SJSA1 (cell line): ENCODE data around the gene LRRN2. TPM values are rescaled to one million over a fixed set of nuclear protein-coding genes. Genes with fewer than 3 reads are reported as not detected.
"Not testable (repeated sequence)": the region's sequence is repeated elsewhere in the genome, so short reads cannot be mapped to it uniquely, and the experiment has no call there.

ENCODE experiments used
- DNase-seq, 2 experiments: peaks; one replicate each; pipeline ENCODE4 v3.0.0-alpha.2; 2015 to 2020; ENCODE audit warnings: low spot score in 2 of 2, low read depth in 1 of 2
- H3K27ac ChIP-seq: fragments of 250-450 bp; sonication (Bioruptor Pico); 2 replicates; pipeline ENCODE4 v1.5.1; 2020; ENCODE audit warnings: mild to moderate bottlenecking, moderate library complexity
- H3K27me3 ChIP-seq: fragments of 250-450 bp; sonication (Bioruptor Pico); replicated peaks from 2 replicates; pipeline ENCODE4 v1.5.1; 2020; ENCODE audit warnings: mild to moderate bottlenecking, moderate library complexity
- H3K36me3 ChIP-seq: fragments of 250-450 bp; sonication (Bioruptor Pico); 2 replicates; pipeline ENCODE4 v1.5.1; 2020; ENCODE audit warnings: mild to moderate bottlenecking
- H3K4me1 ChIP-seq: fragments of 250-450 bp; sonication (Bioruptor Pico); replicated peaks from 2 replicates; pipeline ENCODE4 v1.6.1; 2021; ENCODE audit warnings: mild to moderate bottlenecking
- H3K4me3 ChIP-seq: fragments of 250-450 bp; sonication (Bioruptor Pico); 2 replicates; pipeline ENCODE4 v1.5.1; 2020; ENCODE audit warnings: mild to moderate bottlenecking
- H3K9me3 ChIP-seq: fragments of 250-450 bp; sonication (Bioruptor Pico); replicated peaks from 2 replicates; pipeline ENCODE4 v1.5.1; 2020; ENCODE audit warnings: mild to moderate bottlenecking
- total RNA-seq: library from RNA; depleted of rRNA; stranded (reverse); fragments of >200 nt; shearing (Covaris generic); gene quantifications from 2 replicates; pipeline ENCODE4 v1.2.3, GENCODE V29; 2014

LRRN2 gene
- total RNA-seq, 1 experiment from 2014 or later, result not detected

- Histone ChIP-seq H3K27ac (no peak overlapping the region), H3K4me1 (no peaks in the 10 kb centered on the region), H3K4me3 (no peak overlapping the region), H3K9me3 (no peaks in the 10 kb centered on the region), H3K36me3 (no peaks in the 10 kb centered on the region), H3K27me3 (peaks cover 29% of the 10 kb centered on the region)
- DNase-seq, result no peak
Observed at GRCh38 chr1:204692325-204692840, 6.8 kb upstream of the LRRN2 start.

- H3K36me3 ChIP-seq, DNase-seq, H3K27ac ChIP-seq, H3K4me1 ChIP-seq, H3K4me3 ChIP-seq, H3K9me3 ChIP-seq: not testable (repeated sequence)
- H3K27me3 ChIP-seq, result peaks cover 34% of the 10 kb centered on the region
Observed at GRCh38 chr1:204691328-204691730, 5.8 kb upstream of the LRRN2 start.

- no peak for DNase-seq
- H3K36me3 ChIP-seq, result no peaks in the 10 kb centered on the region
- no peak overlapping the region for H3K27ac ChIP-seq
- peaks cover 5% of the 10 kb centered on the region; the same call in 1 of the 2 replicates for H3K4me1 ChIP-seq
- H3K9me3 ChIP-seq, result no peaks in the 10 kb centered on the region
- peaks cover 50% of the 10 kb centered on the region for H3K27me3 ChIP-seq
- H3K4me3 ChIP-seq, result no peak overlapping the region
Observed at GRCh38 chr1:204688776-204689175, 3.2 kb upstream of the LRRN2 start.

GRCh38 chr1:204688007-204688406, 2.5 kb upstream of the LRRN2 start:
- peaks cover 5% of the 10 kb centered on the region; the same call in 1 of the 2 replicates for H3K4me1 ChIP-seq

GRCh38 chr1:204684571-204685235, 835 bp downstream of the LRRN2 start:
- H3K36me3 ChIP-seq, result no peaks in the 10 kb centered on the region
- peaks cover 67% of the 10 kb centered on the region for H3K27me3 ChIP-seq
- peaks cover 5% of the 10 kb centered on the region; the same call in 1 of the 2 replicates for H3K4me1 ChIP-seq
- H3K4me3 ChIP-seq, result no peak overlapping the region
- H3K27ac ChIP-seq, result no peak overlapping the region
- DNase-seq, result no peak
- no peaks in the 10 kb centered on the region for H3K9me3 ChIP-seq

More at GRCh38 chr1:204688007-204688406, 2.5 kb upstream of the LRRN2 start:
- DNase-seq, result no peak
- no peak overlapping the region for H3K27ac ChIP-seq
- no peaks in the 10 kb centered on the region for H3K9me3 ChIP-seq
- H3K27me3 ChIP-seq, result peaks cover 53% of the 10 kb centered on the region
- H3K4me3 ChIP-seq, result no peak overlapping the region
- H3K36me3 ChIP-seq, result no peaks in the 10 kb centered on the region

- H3K27ac ChIP-seq, result no peak overlapping the region
- peaks cover 5% of the 10 kb centered on the region; the same call in 1 of the 2 replicates for H3K4me1 ChIP-seq
- DNase-seq, result no peak
- no peaks in the 10 kb centered on the region for H3K9me3 ChIP-seq
- H3K4me3 ChIP-seq, result no peak overlapping the region
- H3K27me3 ChIP-seq, result peaks cover 72% of the 10 kb centered on the region
- no peaks in the 10 kb centered on the region for H3K36me3 ChIP-seq
Observed at GRCh38 chr1:204684206-204684570, 1.4 kb downstream of the LRRN2 start.

- peaks cover 72% of the 10 kb centered on the region for H3K27me3 ChIP-seq
- DNase-seq, result no peak
- H3K36me3 ChIP-seq, result no peaks in the 10 kb centered on the region
- H3K4me3 ChIP-seq, result no peak overlapping the region
- H3K9me3 ChIP-seq, result no peaks in the 10 kb centered on the region
- peaks cover 5% of the 10 kb centered on the region; the same call in 1 of the 2 replicates for H3K4me1 ChIP-seq
- no peak overlapping the region for H3K27ac ChIP-seq
Observed at GRCh38 chr1:204683284-204684205, 2.0 kb downstream of the LRRN2 start.

GRCh38 chr1:204680461-204680860, 5.1 kb downstream of the LRRN2 start:
- H3K27me3 ChIP-seq, result peaks cover 68% of the 10 kb centered on the region
- DNase-seq, result no peak
- H3K27ac ChIP-seq, result no peak overlapping the region
- H3K4me1 ChIP-seq, result peaks cover 5% of the 10 kb centered on the region; the same call in 1 of the 2 replicates
- H3K36me3 ChIP-seq, result no peaks in the 10 kb centered on the region
- H3K4me3 ChIP-seq, result no peak overlapping the region
- H3K9me3 ChIP-seq, result no peaks in the 10 kb centered on the region

GRCh38 chr1:204680051-204680450, 5.5 kb downstream of the LRRN2 start:
- Histone ChIP-seq H3K27ac (no peak overlapping the region), H3K36me3 (no peaks in the 10 kb centered on the region), H3K4me1 (peaks cover 2% of the 10 kb centered on the region; the same call in 1 of the 2 replicates), H3K27me3 (peaks cover 64% of the 10 kb centered on the region), H3K4me3 (no peak overlapping the region), H3K9me3 (no peaks in the 10 kb centered on the region)
- DNase-seq, result no peak

GRCh38 chr1:204678721-204679475, 6.6 kb downstream of the LRRN2 start:
- no peak for DNase-seq
- H3K27ac ChIP-seq, result no peak overlapping the region
- H3K36me3 ChIP-seq, result no peaks in the 10 kb centered on the region
- no peaks in the 10 kb centered on the region for H3K9me3 ChIP-seq
- H3K4me3 ChIP-seq, result no peak overlapping the region
- no peaks in the 10 kb centered on the region for H3K4me1 ChIP-seq
- peaks cover 52% of the 10 kb centered on the region for H3K27me3 ChIP-seq

GRCh38 chr1:204677864-204678263, 7.7 kb downstream of the LRRN2 start:
- Histone ChIP-seq H3K9me3 (no peaks in the 10 kb centered on the region), H3K27ac (no peak overlapping the region), H3K4me3 (no peak overlapping the region), H3K4me1 (no peaks in the 10 kb centered on the region), H3K36me3 (no peaks in the 10 kb centered on the region), H3K27me3 (peaks cover 52% of the 10 kb centered on the region)
- no peak for DNase-seq

- no peaks in the 10 kb centered on the region for H3K4me1 ChIP-seq
- peaks cover 45% of the 10 kb centered on the region for H3K27me3 ChIP-seq
Observed at GRCh38 chr1:204676043-204676442, 9.5 kb downstream of the LRRN2 start.

GRCh38 chr1:204673909-204674649, 11.5 kb downstream of the LRRN2 start:
- no peak overlapping the region for H3K4me3 ChIP-seq
- no peak overlapping the region for H3K27ac ChIP-seq
- H3K27me3 ChIP-seq, result peaks cover 36% of the 10 kb centered on the region
- no peaks in the 10 kb centered on the region for H3K36me3 ChIP-seq
- no peaks in the 10 kb centered on the region for H3K4me1 ChIP-seq
- no peak for DNase-seq
- H3K9me3 ChIP-seq, result no peaks in the 10 kb centered on the region

More at GRCh38 chr1:204676043-204676442, 9.5 kb downstream of the LRRN2 start:
- no peak for DNase-seq
- Histone ChIP-seq H3K27ac (no peak overlapping the region), H3K36me3 (no peaks in the 10 kb centered on the region), H3K9me3 (no peaks in the 10 kb centered on the region), H3K4me3 (no peak overlapping the region)
